Mammary epithelial cell (primary cell): Measurements from ENCODE around the gene SON.

Experiments
- EZH2 ChIP-seq: IDR thresholded peaks from 2 replicates; pipeline ENCODE4 v1.6.1; 2012; ENCODE audit warnings: low read length, inconsistent platforms, borderline replicate concordance
- TF ChIP-seq, protein P1 (sequence below), 2 donors: IDR thresholded peaks in 1 of 2; conservative IDR thresholded peaks in 1 of 2; 2 replicates each; pipeline ENCODE4 v1.5.1; 2011 to 2012; ENCODE audit warnings: inconsistent platforms in 2 of 2, low read length in 2 of 2, mild to moderate bottlenecking in 2 of 2, control low read depth in 1 of 2, low read depth in 1 of 2; ENCODE audit not compliant: insufficient read depth in 1 of 2; ENCODE audit errors: extremely low read depth in 1 of 2

DNA sequence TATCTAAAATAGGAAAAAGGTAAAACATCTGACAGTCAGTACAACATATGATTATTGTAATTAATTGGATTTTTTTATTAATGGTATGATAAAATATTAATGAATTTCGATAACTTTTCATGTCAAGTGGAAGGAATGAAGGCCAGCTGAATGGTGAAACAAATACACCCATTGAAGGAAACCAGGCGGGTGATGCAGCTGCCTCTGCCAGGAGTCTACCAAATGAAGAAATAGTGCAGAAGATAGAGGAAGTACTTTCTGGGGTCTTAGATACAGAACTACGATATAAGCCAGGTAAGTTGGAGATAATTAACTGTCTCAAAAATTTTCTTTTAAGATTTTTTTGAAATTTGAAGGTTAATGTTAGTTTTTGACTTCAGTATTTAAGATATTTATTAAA, 3.2 kb downstream of the SON start:
- TF ChIP-seq, protein P1, sequence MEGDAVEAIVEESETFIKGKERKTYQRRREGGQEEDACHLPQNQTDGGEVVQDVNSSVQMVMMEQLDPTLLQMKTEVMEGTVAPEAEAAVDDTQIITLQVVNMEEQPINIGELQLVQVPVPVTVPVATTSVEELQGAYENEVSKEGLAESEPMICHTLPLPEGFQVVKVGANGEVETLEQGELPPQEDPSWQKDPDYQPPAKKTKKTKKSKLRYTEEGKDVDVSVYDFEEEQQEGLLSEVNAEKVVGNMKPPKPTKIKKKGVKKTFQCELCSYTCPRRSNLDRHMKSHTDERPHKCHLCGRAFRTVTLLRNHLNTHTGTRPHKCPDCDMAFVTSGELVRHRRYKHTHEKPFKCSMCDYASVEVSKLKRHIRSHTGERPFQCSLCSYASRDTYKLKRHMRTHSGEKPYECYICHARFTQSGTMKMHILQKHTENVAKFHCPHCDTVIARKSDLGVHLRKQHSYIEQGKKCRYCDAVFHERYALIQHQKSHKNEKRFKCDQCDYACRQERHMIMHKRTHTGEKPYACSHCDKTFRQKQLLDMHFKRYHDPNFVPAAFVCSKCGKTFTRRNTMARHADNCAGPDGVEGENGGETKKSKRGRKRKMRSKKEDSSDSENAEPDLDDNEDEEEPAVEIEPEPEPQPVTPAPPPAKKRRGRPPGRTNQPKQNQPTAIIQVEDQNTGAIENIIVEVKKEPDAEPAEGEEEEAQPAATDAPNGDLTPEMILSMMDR (conservative IDR thresholded peaks at IDR 0.05 in 1 of 2, IDR thresholded peaks at IDR 0.05 in 1 of 2; ENCODE audit: extremely low read depth in 1 of 2, insufficient read depth in 1 of 2, low read depth in 1 of 2, low read length in 2 of 2), result no peak
- no peak for TF ChIP-seq EZH2
